Subcutaneous adipose tissue (tissue), 4 donors: ENCODE data around the gene PDE8B. TPM values are rescaled to one million over a fixed set of nuclear protein-coding genes. Genes with fewer than 3 reads are reported as not detected.

Experiments used
- total RNA-seq, 4 donors: library from RNA; depleted of rRNA; stranded (reverse); fragments of >200 nt; gene quantifications; one replicate each; pipeline ENCODE4 v1.1.0, GENCODE V29; 2016
- TF ChIP-seq, protein P1 (sequence below): fragments of 450-650 bp; IDR thresholded peaks from one replicate; pipeline ENCODE4 v1.5.1; 2016; ENCODE audit warnings: low read depth, mild to moderate bottlenecking, control low read depth, antibody characterized with exemption, moderate library complexity

Gene PDE8B
- total RNA-seq, 4 donors from 2014 or later: 17.2 to 106 (median 61.0) TPM

DNA sequence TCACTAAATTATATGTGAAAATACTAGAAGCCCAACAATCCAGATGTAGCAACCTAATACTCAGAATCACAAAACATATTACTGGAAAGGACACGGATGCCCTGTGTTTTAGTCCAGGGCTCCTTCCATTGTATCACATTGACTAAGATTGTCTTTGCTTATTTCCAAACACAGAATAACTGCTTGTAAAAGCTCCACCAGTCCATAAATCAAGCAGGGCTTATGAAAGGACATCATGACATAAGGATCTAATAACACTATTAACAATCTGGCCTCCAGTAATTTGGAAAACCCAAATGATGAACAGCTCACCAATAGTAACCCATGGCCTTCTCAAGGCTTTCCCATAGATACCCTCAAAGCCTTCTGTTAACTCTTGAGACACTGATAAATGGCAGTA, 241.9 kb downstream of the PDE8B start:
- TF ChIP-seq, protein P1, sequence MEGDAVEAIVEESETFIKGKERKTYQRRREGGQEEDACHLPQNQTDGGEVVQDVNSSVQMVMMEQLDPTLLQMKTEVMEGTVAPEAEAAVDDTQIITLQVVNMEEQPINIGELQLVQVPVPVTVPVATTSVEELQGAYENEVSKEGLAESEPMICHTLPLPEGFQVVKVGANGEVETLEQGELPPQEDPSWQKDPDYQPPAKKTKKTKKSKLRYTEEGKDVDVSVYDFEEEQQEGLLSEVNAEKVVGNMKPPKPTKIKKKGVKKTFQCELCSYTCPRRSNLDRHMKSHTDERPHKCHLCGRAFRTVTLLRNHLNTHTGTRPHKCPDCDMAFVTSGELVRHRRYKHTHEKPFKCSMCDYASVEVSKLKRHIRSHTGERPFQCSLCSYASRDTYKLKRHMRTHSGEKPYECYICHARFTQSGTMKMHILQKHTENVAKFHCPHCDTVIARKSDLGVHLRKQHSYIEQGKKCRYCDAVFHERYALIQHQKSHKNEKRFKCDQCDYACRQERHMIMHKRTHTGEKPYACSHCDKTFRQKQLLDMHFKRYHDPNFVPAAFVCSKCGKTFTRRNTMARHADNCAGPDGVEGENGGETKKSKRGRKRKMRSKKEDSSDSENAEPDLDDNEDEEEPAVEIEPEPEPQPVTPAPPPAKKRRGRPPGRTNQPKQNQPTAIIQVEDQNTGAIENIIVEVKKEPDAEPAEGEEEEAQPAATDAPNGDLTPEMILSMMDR: no peak

DNA sequence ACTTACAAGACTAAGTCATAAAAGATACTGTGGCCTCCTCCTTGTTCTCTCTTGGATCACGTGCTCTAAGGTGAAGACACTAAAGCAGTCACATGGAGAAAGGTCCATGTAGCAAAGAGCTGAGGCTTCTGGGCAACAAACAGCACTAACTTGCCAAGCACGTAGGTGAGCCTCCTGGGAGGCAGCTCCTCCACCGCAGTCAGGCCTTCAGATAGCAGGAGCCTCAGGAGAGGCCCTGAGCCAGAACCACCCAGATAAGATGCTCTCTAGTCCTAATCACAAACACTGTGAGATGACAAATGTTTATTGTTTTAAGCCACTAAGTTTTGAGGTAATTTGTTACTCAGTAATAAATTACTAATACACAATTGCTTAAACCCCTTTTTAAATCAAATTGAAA, 243.6 kb downstream of the PDE8B start:
- TF ChIP-seq, protein P1: no peak

DNA sequence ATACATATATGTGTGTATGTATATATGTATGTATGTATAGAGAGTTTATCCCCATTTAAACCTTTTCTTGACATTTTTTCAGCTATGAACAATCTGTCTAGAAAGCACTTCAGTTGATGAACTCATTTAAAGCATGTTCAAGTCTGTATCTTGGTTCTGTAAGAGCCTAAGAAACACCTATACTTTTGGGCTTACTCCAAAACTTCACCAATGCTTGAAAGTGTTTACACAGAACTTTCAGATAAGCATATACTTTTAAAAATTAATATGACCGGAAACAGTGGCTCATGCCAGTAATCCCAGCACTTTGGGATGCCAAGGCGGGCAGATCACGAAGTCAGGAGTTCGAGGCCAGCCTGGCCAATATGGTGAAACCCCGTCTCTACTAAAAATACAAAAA, 250.8 kb downstream of the PDE8B start:
- TF ChIP-seq, protein P1: no peak

DNA sequence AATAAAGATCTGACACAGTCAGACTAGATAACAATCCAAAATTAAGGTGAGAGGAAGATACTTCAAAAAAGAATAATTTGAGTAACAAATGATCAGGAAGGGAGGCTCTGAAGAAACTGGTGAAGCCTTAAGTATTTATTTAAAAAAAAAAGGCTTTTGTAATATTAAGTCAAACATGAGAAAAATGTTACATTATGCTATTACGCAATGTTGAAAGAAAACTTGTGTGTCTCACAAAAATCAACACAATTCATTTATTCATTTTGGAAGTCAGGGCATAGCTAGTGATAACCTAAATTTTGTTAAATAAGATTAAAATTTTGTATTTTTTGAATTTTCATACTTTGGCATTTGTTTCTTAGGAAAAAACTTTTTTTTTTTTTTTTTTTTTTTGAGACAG, 253.4 kb downstream of the PDE8B start:
- TF ChIP-seq, protein P1: no peak

Other genes with a start within 250 kb of the PDE8B start
- 10 to 100 TPM; 20.9 to 24.1 (median 23.3) TPM for gene AGGF1, start 180.3 kb upstream of the PDE8B start, total RNA-seq
- 100 to 1,000 TPM in 1 of 4 donors, 10 to 100 TPM in 3; 17.1 to 117 (median 28.3) TPM for gene ZBED3, start 123.4 kb upstream of the PDE8B start, total RNA-seq